Hypothalamus (tissue), 51 donors: Measurements from ENCODE around the gene NMNAT2.

Source experiments
- DNase-seq, 51 donors: peaks; one replicate each; lab custom pipeline; 2025; lab: John Stamatoyannopoulos, UW

NMNAT2 gene

DNA sequence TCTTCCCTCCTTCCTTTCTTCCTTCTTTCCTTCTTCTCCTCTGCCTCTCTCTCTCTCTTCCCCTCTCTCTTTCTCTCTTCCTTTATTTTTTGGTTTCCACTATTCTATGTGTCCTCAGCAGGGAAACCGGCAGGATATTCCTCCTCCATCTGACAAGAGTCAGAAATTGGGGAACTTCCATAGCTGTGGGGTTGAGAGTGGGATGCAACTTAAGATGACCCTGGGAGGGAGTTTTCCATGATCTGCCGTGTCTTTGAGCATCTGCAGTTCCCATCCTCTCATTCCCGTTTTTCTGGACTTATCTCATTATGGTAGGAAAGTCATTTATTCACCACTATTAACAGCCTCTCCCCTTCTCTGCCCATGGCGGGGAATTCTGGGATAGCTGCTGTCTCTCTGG is 98.6 kb downstream of the NMNAT2 start:
- DNase-seq, result no peak

DNA sequence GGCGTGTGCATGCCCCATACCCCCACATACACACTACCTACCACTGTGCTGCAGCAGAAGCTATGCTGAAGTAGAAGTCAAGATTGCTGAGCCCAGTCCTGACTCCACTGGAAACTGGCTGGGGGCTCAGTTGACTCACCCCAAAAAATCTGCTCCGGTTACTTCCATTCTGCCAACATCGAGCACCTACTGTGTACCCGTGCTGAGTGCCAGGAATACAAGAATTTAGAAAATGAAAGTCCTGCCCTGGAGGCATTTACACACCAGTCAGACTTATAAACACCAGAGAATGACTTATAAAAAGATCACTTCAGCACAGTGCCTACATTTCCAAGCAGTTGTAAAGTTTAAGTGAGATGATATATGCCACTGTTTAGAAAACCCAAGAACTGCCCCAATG is 99.1 kb downstream of the NMNAT2 start:
- DNase-seq, result no peak

DNA sequence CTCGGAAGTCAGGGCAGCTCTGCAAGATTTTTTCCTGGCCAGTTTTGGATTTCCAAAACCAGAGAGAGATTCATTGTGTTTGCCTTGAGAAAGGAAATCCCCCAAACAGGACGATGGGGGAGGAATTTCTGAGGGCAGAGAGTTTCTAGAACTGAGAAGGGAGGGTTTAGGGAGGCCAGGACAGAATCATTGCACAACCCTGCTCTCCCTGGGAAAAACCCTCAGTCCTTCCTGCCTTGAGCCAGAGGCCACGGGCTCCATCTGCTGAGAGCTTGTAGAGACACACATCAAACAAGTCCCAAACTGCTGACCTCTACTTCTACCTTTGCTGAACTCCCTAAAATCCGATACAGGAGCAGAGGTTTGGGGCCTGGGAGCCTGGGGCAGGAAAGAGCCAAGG is 99.7 kb downstream of the NMNAT2 start:
- DNase-seq, result peak in 11 of 51 donors; percentile 6 to 43 (median 14)

DNA sequence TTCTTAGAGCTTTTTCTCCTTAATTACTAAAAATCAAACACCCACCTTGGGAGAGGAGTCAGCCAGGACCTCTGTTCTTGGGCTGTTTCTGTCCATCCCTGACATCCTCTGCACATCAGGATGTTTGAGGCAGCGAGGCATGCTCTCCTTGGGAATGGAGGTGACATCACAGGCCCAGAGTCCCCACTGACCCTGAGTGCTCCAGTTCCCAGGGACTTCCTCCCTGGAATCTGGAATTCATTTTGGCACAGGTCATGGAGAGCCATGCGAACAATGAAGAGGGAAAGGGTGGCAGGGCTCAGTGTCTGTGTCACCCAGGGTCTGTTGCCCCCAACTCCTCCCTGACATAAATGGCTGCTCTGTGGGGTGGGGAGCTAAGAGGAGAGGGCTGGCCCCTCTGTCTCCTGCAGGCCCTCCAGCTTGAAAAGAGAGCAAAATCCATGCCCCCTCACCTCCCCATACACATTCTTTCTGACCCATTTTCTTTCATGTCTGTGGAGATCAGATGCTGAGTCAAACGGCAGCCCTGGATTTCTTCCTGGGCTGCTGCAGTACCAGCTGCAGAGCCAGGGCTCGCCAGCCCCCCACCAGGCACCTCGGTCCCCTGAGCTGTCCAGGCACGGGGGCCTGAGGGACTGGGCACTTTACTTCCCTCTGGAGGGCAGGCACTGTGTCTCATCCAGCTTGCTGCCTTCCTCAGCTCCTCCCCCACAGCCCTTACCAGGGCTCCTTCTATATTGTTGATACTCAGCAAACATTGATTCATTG is 102.0 kb downstream of the NMNAT2 start:
- DNase-seq, result no peak

DNA sequence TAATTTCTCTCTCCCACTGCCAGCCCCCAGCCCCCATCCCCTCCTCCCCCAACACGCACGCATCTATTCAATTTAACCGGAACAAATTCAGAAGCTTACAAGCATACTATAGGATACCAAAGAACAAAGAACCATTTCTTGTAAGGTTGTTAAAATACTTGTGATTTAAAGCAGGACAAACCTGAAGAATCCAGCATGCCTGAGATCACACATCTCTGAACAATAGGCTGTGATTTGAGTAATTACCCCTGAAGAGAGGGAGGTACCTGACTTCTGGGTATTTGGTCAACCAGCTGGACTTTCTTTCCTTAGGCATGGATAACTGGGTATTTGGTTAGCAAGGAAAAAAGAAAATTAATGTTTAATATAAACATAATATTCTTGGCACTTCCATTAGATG is 105.1 kb downstream of the NMNAT2 start:
- DNase-seq, result no peak

DNA sequence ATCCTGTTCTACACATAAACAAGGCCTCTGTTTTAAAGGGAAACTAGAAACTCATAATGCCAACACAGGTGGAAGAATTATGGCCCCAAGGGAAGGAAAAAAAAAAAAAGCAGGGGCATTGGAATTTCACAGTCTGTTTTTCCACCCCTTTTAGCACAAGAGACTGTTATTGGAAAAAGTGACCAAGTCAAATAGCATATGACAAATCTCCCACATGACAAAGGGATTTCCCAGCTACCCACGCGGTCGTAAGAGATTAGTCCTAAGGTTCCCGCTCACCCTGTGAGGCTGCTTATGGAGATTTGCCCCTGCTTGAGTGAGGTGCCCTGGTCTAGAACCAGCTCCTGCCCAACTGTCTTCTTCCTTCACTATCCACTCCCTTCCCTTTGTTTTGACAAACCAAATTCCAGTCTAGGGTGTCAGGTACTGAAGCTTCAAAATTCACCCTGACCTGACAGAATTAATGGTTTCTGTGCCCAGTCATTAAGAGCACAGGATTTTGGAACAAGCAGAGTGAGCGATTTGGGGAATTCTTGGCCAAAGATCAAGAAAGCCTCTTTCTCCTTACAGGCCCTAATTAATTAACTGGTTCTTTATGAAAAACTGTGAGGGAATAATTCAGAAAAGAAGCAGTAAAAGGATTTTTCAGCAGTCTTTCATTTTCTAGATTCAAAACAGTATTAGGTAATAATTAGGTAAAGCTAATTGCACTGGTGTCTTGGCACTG is 107.3 kb downstream of the NMNAT2 start:
- DNase-seq, result no peak

DNA sequence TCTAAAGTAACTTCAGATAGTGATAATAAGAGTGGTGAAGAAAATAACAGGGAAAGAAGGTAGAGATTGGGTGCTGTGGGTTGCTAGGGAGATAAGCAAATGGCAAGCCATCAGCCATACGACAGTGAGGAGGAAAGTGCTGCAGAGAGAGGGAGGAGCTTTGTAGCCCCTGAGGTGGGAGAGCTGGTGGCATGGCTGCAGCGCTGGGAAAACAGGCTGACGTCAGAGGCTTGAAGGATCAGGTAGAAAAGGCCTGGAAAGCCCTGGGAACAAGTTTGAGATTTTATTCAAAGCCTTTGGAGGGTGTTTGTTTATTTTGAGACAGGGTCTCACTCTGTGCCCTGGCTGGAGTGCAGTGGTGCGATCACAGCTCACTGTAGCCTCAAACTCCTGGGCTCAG is 109.5 kb downstream of the NMNAT2 start:
- no peak for DNase-seq

DNA sequence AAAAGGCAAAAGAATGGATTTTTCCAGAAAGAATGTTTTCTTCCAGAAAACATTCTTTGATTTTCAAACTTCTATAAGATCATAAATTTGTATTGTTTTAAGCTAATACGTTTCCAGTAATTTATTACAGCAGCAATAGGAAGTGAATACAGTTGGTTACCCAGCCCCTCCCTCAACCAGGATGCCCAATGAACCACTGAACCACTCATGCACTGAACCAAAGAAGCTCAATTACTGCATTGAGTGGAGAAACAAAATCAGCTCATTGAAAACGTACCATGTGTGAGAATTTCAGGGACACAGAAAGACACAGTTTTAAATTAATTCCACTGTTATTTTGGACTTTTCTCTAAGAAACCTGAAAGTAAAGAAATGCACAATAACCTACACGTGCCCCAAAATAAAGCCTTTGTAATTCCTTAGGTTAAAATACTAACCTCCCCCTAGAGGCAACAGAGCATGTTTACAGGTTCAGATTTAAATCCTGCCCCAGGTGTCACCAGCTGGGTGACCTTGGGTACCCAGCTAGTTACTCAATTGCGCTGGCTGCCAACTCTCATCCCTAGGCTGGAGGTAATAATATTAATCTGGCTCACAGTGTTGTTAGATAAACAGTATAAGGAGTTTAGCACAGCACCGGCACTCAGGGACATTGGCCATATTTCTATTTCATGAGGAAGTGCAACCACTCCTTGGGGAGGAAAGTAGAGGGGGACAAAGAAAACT is 111.7 kb downstream of the NMNAT2 start:
- no peak for DNase-seq

DNA sequence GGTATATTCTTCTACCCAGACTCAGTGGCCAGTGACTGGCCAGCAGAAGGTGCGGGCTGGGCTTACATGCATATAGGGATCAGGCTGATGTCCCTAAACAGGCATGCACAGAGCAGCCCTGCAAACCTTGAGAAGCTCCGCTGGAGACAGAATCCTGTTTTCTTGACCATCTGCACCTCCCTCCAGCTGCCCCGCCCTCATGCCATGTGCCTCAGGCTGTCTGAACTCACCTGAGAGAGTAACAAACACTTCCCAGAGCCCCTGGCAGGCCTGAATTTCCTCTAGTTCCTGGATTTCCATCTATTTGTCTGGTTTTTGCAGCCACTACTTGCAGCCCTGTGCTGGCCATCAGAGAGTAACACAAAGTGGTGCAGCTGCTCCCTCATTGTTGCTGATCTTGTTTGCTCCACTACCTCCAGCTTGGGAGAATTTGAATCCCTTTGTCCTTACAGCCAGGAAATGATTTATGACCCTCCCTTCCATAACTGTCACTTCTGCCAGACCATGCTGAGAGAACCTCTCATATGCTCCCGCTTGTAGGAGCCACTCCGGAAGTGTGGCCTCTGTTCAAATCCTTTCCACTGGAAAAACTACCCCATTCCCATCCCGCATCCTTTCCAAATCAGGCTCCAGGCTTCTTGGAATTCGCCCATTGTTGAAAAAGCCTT is 113.6 kb downstream of the NMNAT2 start:
- no peak for DNase-seq

DNA sequence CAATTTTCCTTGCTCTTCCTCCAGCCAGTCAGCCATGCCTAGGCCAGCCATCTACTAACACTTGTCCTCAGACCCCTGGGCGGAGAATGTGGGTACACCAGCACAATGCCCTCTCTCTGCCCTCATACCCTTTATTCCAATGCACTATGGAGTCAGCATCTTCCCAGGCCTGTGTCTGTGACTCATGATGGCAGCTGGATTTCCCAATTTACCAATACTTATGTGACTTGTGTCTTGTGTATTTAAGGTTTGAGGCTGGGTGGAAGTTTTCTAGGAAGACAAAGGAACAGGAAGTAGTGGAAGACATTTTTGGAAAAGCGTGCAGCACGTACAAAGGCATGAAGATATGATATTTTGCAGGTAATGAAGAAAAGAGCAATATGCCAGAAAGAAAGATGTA is 114.3 kb downstream of the NMNAT2 start:
- no peak for DNase-seq

DNA sequence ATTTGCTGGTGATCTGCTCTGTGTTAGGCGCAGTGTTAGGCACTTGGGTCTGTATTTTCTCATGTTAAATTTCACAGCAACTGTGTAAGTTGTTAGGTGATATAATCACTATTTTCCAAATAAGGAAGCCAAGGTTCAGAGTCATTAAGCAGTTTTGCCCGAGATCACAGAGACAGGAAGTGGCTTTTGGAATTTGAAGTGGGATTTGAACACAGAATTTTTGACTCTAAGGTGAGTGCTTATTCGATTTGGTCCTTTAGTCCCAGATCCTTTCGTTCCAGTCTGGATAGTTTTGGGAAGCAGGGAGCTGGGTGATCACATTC is 114.9 kb downstream of the NMNAT2 start:
- DNase-seq, result no peak

DNA sequence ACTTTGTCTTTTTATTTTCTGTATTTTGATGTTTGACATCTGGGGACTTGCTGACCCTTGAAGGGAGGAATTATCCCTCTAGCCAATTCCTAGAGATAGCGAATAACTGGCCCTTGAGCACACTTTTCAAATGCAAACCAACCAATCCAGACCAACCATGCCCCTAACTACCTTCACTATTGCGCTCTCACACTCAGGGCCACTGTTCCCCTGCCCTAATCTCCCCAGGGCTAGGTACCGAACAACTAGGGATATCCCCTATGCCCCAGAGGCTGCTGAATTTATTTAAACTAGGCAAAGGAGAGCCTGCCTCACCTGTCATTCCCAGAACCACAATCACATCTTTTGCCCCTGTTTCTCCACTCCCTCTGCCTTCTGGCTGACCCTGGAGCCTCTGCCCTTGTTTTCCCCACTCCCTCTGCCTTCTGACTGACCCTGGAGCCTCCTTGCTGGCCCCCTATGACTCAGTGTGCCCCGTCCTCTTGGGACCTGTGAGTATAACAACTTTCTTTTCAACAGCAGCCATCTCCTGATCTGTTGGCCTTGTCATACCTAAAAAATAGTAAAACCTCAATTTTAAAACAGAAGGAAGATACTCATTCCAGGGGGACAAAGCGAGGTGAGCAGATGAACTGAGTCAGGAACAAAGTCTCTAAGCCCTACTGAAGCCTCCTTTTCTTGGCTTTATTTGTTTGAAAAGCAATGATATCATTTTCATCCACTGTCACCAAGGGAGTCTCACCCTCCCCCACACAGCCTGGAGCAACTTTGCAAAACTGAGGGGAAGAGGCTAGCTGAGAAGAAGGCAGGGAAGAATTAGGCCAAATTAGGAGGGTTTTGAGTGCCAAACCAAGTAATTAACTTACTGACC is 115.5 kb downstream of the NMNAT2 start:
- DNase-seq, result no peak

DNA sequence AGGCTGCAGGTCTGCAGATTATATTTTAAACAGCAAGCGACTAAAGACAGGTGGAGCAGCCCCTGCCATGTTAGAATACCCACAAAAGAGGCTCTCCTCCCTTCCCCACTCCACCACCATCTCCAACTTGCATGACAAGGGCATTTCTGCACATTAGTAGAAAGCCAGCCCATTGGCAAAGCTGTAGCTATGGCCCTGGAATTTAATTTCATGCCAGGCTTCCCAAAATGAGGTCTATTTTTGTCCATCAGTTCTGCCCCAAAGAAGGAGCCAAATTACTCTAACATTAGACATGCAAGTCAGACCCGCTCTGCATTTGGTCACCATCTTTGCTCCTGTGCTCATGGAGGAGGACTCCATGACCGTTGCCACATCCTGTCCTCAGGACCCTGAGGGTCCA is 116.9 kb downstream of the NMNAT2 start:
- no peak for DNase-seq

DNA sequence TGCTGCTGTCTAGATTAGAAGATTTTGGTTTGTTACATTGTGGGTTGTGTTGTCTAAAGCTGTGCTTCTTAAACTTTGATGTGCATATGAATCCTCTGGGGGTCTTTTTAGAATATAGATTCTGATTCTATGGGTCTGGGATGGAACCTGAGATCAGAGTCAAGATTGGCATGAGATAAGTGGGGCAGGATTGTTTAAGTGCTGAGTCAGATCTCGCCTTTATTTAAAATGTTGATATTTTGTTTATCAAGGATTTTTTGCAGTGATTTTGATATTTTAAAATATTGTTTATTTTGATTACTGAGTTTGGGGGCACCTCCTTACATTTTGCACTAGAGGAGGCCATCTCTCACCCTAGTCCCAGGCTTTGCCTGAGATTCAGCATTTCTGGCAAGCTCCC is 117.4 kb downstream of the NMNAT2 start:
- no peak for DNase-seq

DNA sequence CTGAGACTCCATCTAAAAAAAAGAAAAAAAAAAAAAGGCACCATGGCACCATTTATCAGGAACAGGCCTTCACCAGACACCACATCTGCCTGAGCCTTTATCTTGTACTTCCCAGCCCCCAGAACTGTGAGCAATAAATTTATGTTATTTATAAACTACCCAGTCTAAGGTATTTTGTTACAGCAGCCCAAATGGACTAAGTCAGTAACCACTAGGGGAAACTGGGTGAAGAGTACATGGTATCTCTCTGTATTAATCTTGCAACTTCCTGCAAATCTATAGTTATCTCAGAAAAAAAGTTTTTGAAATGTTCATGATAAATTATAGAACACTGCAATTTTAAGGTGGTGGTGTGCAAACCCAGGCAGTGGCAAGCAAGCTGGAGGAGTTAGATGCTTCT is 117.8 kb downstream of the NMNAT2 start:
- no peak for DNase-seq

DNA sequence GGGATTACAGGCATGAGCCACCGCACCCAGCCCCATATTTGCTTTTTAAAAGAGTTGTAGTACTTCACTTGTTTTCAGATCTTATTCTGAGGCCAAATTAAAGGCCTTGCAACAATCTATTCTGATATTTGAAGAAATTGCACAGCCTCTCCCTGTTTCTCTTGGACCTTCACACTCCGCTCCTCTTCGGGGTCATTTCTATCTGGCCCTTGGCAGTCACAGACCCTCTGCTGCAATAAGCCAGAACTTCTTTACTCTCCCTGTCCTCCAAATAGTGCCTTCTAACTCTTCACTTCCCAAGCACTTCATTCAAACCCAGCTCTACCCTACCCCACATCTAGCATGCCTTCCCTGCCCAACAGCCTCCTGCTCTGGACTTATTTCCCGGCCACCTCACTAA is 121.4 kb downstream of the NMNAT2 start:
- DNase-seq, result no peak

DNA sequence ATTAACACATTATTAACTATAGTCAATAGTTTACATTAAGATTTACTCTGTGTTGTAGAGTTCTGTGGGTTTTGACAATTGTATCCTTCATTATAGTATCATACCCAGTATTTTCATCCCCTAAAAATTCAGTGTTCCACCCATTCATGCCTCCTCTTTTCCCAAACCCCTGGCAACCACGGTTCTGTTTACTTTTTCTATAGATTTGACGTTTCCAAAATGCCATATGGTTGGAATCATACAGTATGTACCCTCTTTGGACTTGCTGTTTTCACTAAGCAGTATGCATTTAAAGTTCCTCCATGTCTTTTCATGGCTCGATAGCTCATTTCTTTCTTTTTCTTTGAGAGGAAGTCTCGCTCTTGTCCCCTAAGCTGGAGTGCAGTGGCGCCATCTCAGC is 122.7 kb downstream of the NMNAT2 start:
- DNase-seq, result no peak

DNA sequence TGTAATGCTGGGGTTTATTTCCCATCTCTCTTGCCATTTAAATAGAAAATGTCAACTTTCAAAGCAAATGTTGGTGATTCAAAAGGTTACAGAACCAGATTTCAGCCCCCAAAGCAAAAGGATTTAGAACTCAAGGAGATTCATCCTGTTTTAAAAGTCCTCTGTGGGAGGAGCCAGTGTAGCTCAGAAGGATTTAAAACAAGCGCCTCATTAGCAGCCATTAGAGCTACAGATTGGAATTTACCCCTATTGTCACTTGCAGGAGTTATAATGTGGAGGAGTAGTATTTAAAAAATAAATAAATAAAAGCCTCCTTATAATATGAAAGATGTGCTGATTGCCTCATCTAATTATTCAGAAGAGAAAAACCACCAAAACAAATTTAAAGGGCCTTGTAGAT is 124.3 kb downstream of the NMNAT2 start:
- DNase-seq, result no peak

DNA sequence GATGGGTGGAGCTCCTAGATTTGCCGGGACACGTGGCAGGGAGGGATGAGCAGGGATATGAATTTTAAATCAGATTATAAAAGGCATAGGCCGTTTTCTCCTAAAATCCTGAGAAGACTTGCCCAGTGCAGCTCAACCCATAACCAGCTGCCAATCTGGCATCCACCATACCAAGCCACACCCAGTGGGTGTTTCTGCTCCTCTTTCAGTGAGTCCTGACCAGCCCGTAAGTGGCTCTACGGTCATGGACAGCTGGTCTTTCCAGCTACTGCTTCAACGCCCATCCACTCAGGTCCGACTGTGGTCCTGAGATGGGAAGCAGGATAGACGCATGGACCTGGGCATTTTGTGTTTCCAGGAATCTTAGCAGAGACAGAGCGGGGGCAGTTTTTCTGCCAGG is 124.9 kb downstream of the NMNAT2 start:
- DNase-seq, result no peak

DNA sequence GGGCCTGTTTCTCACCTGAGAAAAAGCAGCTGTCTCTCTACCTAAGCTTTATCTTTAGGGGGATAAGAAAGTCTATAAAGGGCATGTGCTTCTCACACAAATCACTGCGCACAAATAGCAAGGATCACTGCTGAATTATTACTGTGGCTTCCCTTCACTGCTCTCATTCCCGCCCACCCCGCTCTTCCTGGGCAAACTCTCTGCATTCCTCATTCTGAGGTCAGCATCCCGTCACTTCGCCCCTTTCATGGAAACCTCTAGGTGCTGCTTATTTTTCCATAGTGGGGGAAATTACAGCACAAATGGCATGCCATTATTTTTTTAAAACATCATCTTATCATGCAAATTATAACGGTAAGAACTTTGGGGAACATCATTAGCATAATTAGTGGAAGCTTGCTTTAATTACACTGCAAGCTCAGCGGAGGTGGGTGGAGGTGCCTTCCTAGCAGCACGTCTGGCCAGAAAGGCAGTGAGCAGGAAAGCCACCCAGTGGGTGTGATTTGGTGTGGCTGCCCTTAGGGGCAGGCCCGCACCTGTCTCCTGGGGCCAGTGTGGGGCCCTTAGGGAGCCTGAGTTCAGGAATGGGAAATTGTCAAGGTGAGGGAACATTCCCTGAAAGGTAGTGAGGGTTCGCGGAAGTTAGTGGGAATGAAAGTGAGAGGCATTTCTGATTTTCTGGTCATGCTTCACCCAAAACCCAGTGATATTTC is 126.2 kb downstream of the NMNAT2 start:
- peak in 1 of 51 donors; percentile 66 for DNase-seq
